ENCODE data around the gene GFRA1.
"Not testable (repeated sequence)": the region's sequence is repeated elsewhere in the genome, so short reads cannot be mapped to it uniquely, and the experiment has no call there.

GFRA1 gene

GRCh38 chr10:116049158-116049973, 223.6 kb downstream of the GFRA1 start:
- H3K9me3 Mint-ChIP-seq = peaks cover 4% of the 10 kb centered on the region
- H3K4me1 Mint-ChIP-seq = no peaks in the 10 kb centered on the region
- ATAC-seq (no peak), DNase-seq (no peak)
- no peak overlapping the region for H3K27ac Mint-ChIP-seq
- H3K27me3 Mint-ChIP-seq = no peaks in the 10 kb centered on the region
- no peaks in the 10 kb centered on the region for H3K36me3 Mint-ChIP-seq (ENCODE audit: low read depth)
- no peak overlapping the region for H3K4me3 Mint-ChIP-seq

- Mint-ChIP-seq H3K36me3 (ENCODE audit: low read depth) (no peaks in the 10 kb centered on the region), H3K27ac (no peak overlapping the region), H3K4me3 (no peak overlapping the region), H3K27me3 (no peaks in the 10 kb centered on the region), H3K9me3 (peaks cover 4% of the 10 kb centered on the region), H3K4me1 (no peaks in the 10 kb centered on the region)
- no peak for DNase-seq
- no peak for ATAC-seq
Observed at GRCh38 chr10:116045366-116046356, 227.3 kb downstream of the GFRA1 start.

- no peaks in the 10 kb centered on the region for H3K36me3 Mint-ChIP-seq (ENCODE audit: low read depth)
- H3K9me3 Mint-ChIP-seq = peaks cover 3% of the 10 kb centered on the region
- ATAC-seq (no peak), DNase-seq (no peak)
- H3K27me3 Mint-ChIP-seq = no peaks in the 10 kb centered on the region
- H3K4me1 Mint-ChIP-seq = no peaks in the 10 kb centered on the region
- H3K4me3 Mint-ChIP-seq = no peak overlapping the region
- no peak overlapping the region for H3K27ac Mint-ChIP-seq
Observed at GRCh38 chr10:116044801-116045248, 228.2 kb downstream of the GFRA1 start.

- ATAC-seq (no peak), DNase-seq (no peak)
- Mint-ChIP-seq H3K27me3 (no peaks in the 10 kb centered on the region), H3K4me3 (no peak overlapping the region), H3K27ac (no peak overlapping the region), H3K36me3 (ENCODE audit: low read depth) (no peaks in the 10 kb centered on the region), H3K4me1 (no peaks in the 10 kb centered on the region), H3K9me3 (no peaks in the 10 kb centered on the region)
Observed at GRCh38 chr10:116043861-116044260, 229.1 kb downstream of the GFRA1 start.

- Mint-ChIP-seq H3K9me3 (no peaks in the 10 kb centered on the region), H3K4me1 (no peaks in the 10 kb centered on the region), H3K27ac (no peak overlapping the region), H3K4me3 (no peak overlapping the region), H3K36me3 (ENCODE audit: low read depth) (no peaks in the 10 kb centered on the region), H3K27me3 (no peaks in the 10 kb centered on the region)
- no peak for DNase-seq
- ATAC-seq = no peak
Observed at GRCh38 chr10:116043304-116043703, 229.7 kb downstream of the GFRA1 start.

GRCh38 chr10:116041948-116042347, 231.1 kb downstream of the GFRA1 start:
- H3K4me1 Mint-ChIP-seq = no peaks in the 10 kb centered on the region
- no peak overlapping the region for H3K27ac Mint-ChIP-seq
- H3K27me3 Mint-ChIP-seq = no peaks in the 10 kb centered on the region
- H3K9me3 Mint-ChIP-seq = peaks cover 9% of the 10 kb centered on the region
- no peak overlapping the region for H3K4me3 Mint-ChIP-seq
- DNase-seq (no peak), ATAC-seq (no peak)
- H3K36me3 Mint-ChIP-seq (ENCODE audit: low read depth) = no peaks in the 10 kb centered on the region

- Mint-ChIP-seq H3K36me3 (ENCODE audit: low read depth) (no peaks in the 10 kb centered on the region), H3K4me3 (no peak overlapping the region), H3K27ac (no peak overlapping the region), H3K27me3 (no peaks in the 10 kb centered on the region), H3K9me3 (peaks cover 12% of the 10 kb centered on the region), H3K4me1 (no peaks in the 10 kb centered on the region)
- DNase-seq = no peak
- ATAC-seq = no peak
Observed at GRCh38 chr10:116039612-116040011, 233.4 kb downstream of the GFRA1 start.

GRCh38 chr10:116038259-116038658, 234.7 kb downstream of the GFRA1 start:
- H3K27ac Mint-ChIP-seq = no peak overlapping the region
- ATAC-seq (no peak), DNase-seq (no peak)
- peaks cover 21% of the 10 kb centered on the region for H3K9me3 Mint-ChIP-seq
- H3K4me3 Mint-ChIP-seq = no peak overlapping the region
- no peaks in the 10 kb centered on the region for H3K4me1 Mint-ChIP-seq
- H3K27me3 Mint-ChIP-seq = no peaks in the 10 kb centered on the region
- H3K36me3 Mint-ChIP-seq (ENCODE audit: low read depth) = no peaks in the 10 kb centered on the region

GRCh38 chr10:116035406-116035805, 237.6 kb downstream of the GFRA1 start:
- not testable (repeated sequence) for DNase-seq; ATAC-seq; H3K27me3 Mint-ChIP-seq; H3K36me3 Mint-ChIP-seq (ENCODE audit: low read depth); H3K4me3 Mint-ChIP-seq; H3K27ac Mint-ChIP-seq; H3K4me1 Mint-ChIP-seq
- peaks cover 35% of the 10 kb centered on the region for H3K9me3 Mint-ChIP-seq

- no peak for DNase-seq
- no peak overlapping the region for H3K4me3 Mint-ChIP-seq
- no peaks in the 10 kb centered on the region for H3K36me3 Mint-ChIP-seq (ENCODE audit: low read depth)
- no peaks in the 10 kb centered on the region for H3K4me1 Mint-ChIP-seq
- ATAC-seq = no peak
- no peaks in the 10 kb centered on the region for H3K27me3 Mint-ChIP-seq
- no peak overlapping the region for H3K27ac Mint-ChIP-seq
- H3K9me3 Mint-ChIP-seq = peaks cover 31% of the 10 kb centered on the region
Observed at GRCh38 chr10:116030576-116030975, 242.4 kb downstream of the GFRA1 start.

GRCh38 chr10:116029826-116030225, 243.2 kb downstream of the GFRA1 start:
- H3K27me3 Mint-ChIP-seq = no peaks in the 10 kb centered on the region
- peaks cover 31% of the 10 kb centered on the region for H3K9me3 Mint-ChIP-seq
- H3K4me3 Mint-ChIP-seq = no peak overlapping the region
- no peak for DNase-seq
- ATAC-seq = no peak
- no peaks in the 10 kb centered on the region for H3K4me1 Mint-ChIP-seq
- no peak overlapping the region for H3K27ac Mint-ChIP-seq
- H3K36me3 Mint-ChIP-seq (ENCODE audit: low read depth) = no peaks in the 10 kb centered on the region

- no peaks in the 10 kb centered on the region for H3K27me3 Mint-ChIP-seq
- no peaks in the 10 kb centered on the region for H3K36me3 Mint-ChIP-seq (ENCODE audit: low read depth)
- H3K4me3 Mint-ChIP-seq = no peak overlapping the region
- peaks cover 17% of the 10 kb centered on the region for H3K9me3 Mint-ChIP-seq
- DNase-seq (no peak), ATAC-seq (no peak)
- H3K27ac Mint-ChIP-seq = no peak overlapping the region
- no peaks in the 10 kb centered on the region for H3K4me1 Mint-ChIP-seq
Observed at GRCh38 chr10:116027355-116027754, 245.7 kb downstream of the GFRA1 start.

GRCh38 chr10:116026725-116027124, 246.3 kb downstream of the GFRA1 start:
- ATAC-seq (no peak), DNase-seq (no peak)
- Mint-ChIP-seq H3K9me3 (peaks cover 15% of the 10 kb centered on the region), H3K4me3 (no peak overlapping the region), H3K4me1 (no peaks in the 10 kb centered on the region), H3K27me3 (no peaks in the 10 kb centered on the region), H3K27ac (no peak overlapping the region), H3K36me3 (ENCODE audit: low read depth) (no peaks in the 10 kb centered on the region)

- Mint-ChIP-seq H3K27ac (no peak overlapping the region), H3K4me1 (no peaks in the 10 kb centered on the region), H3K9me3 (peaks cover 14% of the 10 kb centered on the region), H3K27me3 (no peaks in the 10 kb centered on the region), H3K4me3 (no peak overlapping the region), H3K36me3 (ENCODE audit: low read depth) (no peaks in the 10 kb centered on the region)
- ATAC-seq (no peak), DNase-seq (no peak)
Observed at GRCh38 chr10:116026315-116026714, 246.7 kb downstream of the GFRA1 start.

Data from activated naive CD8-positive, alpha-beta T cell treated with anti-CD3 and anti-CD28 coated beads, Interleukin-2, amount 50 U/mL, for 24 hours (primary cell).